Transverse colon (tissue), 4 donors: Measurements from ENCODE around the gene SLC9A4. TPM values are rescaled to one million over a fixed set of nuclear protein-coding genes. Genes with fewer than 3 reads are reported as not detected.

Experiments used
- DNase-seq: peaks from one replicate; pipeline ENCODE4 v3.0.0-alpha.2; 2019
- H3K27ac ChIP-seq, 4 donors: fragments of 200-600 bp; sonication (generic); 2 replicates each; pipeline ENCODE4 v1.5.1; 2016 to 2018; ENCODE audit warnings: inconsistent platforms in 4 of 4
- H3K27me3 ChIP-seq: fragments of 200-600 bp; sonication (generic); 2 replicates; pipeline ENCODE4 v1.5.1; 2017; ENCODE audit warnings: inconsistent platforms
- H3K36me3 ChIP-seq, 4 donors: fragments of 200-600 bp; sonication (generic); 2 replicates each; pipeline ENCODE4 v1.5.1; 2017 to 2019; ENCODE audit warnings: inconsistent platforms in 4 of 4
- H3K4me1 ChIP-seq, 4 donors: fragments of 200-600 bp; sonication (generic); 2 replicates each; pipeline ENCODE4 v1.5.1; 2017 to 2020; ENCODE audit warnings: inconsistent platforms in 4 of 4
- H3K4me3 ChIP-seq, 4 donors: fragments of 200-600 bp; sonication (generic); 1 replicate in 1 of 4; 2 replicates in 3 of 4; pipeline versions ENCODE4 v1.5.1 to v1.6.1; 2017 to 2019; ENCODE audit warnings: inconsistent platforms in 4 of 4
- H3K9me3 ChIP-seq, 2 donors: fragments of 200-600 bp; sonication (generic); 2 replicates each; pipeline ENCODE4 v1.5.1; 2017 to 2019; ENCODE audit warnings: inconsistent platforms in 2 of 2
- CTCF ChIP-seq, 5 experiments: fragments of 200-600 bp in 3 of 5; fragments of 450-650 bp in 2 of 5; sonication (generic) in 3 of 5; IDR thresholded peaks; 1 replicate in 2 of 5; 2 replicates in 3 of 5; pipeline ENCODE4 v1.5.1; 2016 to 2017; ENCODE audit warnings: antibody characterized with exemption in 5 of 5, inconsistent platforms in 3 of 5, mild to moderate bottlenecking in 2 of 5, moderate library complexity in 1 of 5
- EP300 ChIP-seq: sonication (generic); formaldehyde crosslinking; IDR thresholded peaks from one replicate; pipeline ENCODE4 v1.6.1; 2017; ENCODE audit warnings: antibody characterized with exemption, low read depth
- POLR2A ChIP-seq: fragments of 450-650 bp; IDR thresholded peaks from one replicate; pipeline ENCODE4 v1.6.1; 2016; ENCODE audit warnings: antibody characterized with exemption, mild to moderate bottlenecking, moderate library complexity
- POLR2AphosphoS5 ChIP-seq, 3 donors: sonication (generic); formaldehyde crosslinking; IDR thresholded peaks; one replicate each; pipeline ENCODE4 v1.6.1; 2016; ENCODE audit warnings: antibody characterized with exemption in 3 of 3
- WGBS, 2 donors: methylation state at CpG; one replicate each; pipeline ENCODE4 v1.1.5; 2018; ENCODE audit warnings: low coverage in 1 of 2; 5-methylcytosine and 5-hydroxymethylcytosine counted together
- in situ Hi-C, 4 donors: fragments of 200-750 bp; cut with MboI; loops; one replicate each; pipeline versions ENCODE4 v1.15.0 to v1.15.1; 2017; ENCODE audit warnings: low sequenced_read_pairs in 3 of 4, low pct_ligation_motif_present in 1 of 4, low pct_unique_long_range_greater_than_20kb in 1 of 4
- intact Hi-C: fragments of 100-400 bp; cut with DNase I; formaldehyde crosslinking; loops from one replicate; pipeline ENCODE4 v1.15.1; 2023; ENCODE audit warnings: low total_unique reads
- total RNA-seq, 4 donors: library from RNA; depleted of rRNA; stranded (reverse); fragments of >200 nt; gene quantifications; one replicate each; pipeline ENCODE4 v1.1.0, GENCODE V29; 2016

SLC9A4 gene, protein sequence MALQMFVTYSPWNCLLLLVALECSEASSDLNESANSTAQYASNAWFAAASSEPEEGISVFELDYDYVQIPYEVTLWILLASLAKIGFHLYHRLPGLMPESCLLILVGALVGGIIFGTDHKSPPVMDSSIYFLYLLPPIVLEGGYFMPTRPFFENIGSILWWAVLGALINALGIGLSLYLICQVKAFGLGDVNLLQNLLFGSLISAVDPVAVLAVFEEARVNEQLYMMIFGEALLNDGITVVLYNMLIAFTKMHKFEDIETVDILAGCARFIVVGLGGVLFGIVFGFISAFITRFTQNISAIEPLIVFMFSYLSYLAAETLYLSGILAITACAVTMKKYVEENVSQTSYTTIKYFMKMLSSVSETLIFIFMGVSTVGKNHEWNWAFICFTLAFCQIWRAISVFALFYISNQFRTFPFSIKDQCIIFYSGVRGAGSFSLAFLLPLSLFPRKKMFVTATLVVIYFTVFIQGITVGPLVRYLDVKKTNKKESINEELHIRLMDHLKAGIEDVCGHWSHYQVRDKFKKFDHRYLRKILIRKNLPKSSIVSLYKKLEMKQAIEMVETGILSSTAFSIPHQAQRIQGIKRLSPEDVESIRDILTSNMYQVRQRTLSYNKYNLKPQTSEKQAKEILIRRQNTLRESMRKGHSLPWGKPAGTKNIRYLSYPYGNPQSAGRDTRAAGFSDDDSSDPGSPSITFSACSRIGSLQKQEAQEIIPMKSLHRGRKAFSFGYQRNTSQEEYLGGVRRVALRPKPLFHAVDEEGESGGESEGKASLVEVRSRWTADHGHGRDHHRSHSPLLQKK
- total RNA-seq = not detected

DNA sequence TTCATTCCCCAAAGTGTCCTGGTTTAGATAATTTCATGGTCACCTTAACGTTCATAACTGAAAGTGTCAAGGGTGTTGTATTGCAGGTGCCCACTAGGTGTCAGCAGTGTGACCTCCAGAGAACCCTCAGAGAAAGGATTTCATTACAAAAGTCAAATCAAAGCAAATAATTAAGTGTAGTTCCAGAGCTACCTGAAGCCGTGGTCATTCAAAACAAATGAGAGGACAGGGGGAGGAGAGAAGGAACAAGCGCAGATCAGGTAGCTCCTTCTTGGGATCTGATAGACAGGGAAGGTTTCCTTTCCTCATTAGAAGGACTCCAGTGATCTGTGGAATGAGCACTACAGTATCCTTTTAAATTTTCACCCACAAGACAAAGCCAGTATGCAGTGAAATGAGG lies at the start of gene SLC9A4:
Gene SLC9A4 (plus strand): TSS at position 207 of the 400 bp plus-strand sequence. CDS start 534 bp downstream, outside the sequence.
- TF ChIP-seq CTCF (IDR thresholded peaks at IDR 0.05) (peak; percentile 77 to 85 (median 84)), POLR2AphosphoS5 (IDR thresholded peaks at IDR 0.05) (no peak)
- WGBS, 2 donors = 0 to 7% methylated on average over 3 of the region's 3 CpGs

GRCh38 chr2:102423368-102423767 lies 49.7 kb upstream of the SLC9A4 start:
- 79% methylated on average over 2 of the region's 2 CpGs; no CpG with 5 or more reads in 1 of the 2 donors for WGBS, 2 donors
- Histone ChIP-seq H3K9me3 (no peaks in the 10 kb centered on the region), H3K4me1 (no peaks in the 10 kb centered on the region), H3K36me3 (no peaks in the 10 kb centered on the region), H3K27ac (peak overlapping the region in 1 of 4 donors; percentile 13), H3K4me3 (no peak overlapping the region), H3K27me3 (no peaks in the 10 kb centered on the region)
- TF ChIP-seq POLR2AphosphoS5 (IDR thresholded peaks at IDR 0.05) = no peak
- TF ChIP-seq CTCF (IDR thresholded peaks at IDR 0.05) = no peak
- no peak for TF ChIP-seq POLR2A
- no peak for TF ChIP-seq EP300
- no peak for DNase-seq
- intact Hi-C loops = no loop called here
- in situ Hi-C loops = no loop called here

More for the DNA sequence above, at the start of gene SLC9A4:
- in situ Hi-C loops = no loop called here
- intact Hi-C loops = no loop called here
- DNase-seq = peak; percentile 65
- Histone ChIP-seq H3K4me1 (no peaks in the 10 kb centered on the region), H3K9me3 (peaks cover 0 to 5% of the 10 kb centered on the region in 2 donors), H3K36me3 (no peaks in the 10 kb centered on the region), H3K27ac (no peak within 1 kb of the TSS), H3K4me3 (no peak within 1 kb of the TSS), H3K27me3 (no peaks in the 10 kb centered on the region)

DNA sequence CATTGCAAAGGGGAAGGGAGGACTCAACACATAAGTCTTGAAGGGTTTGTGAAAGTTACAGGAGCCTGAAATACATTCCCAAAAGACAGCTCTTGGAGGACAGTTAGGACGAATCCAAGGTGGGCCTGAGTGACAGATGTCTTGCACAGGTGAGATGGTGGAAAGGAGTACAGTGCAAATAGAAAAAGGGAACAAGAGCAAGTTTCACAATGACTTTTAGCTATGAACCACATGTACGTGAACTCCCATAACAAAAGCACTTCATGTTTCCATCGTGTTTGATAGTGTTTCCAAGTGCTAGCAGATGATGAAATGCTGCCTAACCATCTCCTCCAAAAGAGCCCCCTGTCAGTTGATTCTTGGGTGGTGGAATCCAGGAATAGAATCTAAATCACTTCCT lies 48.3 kb upstream of the SLC9A4 start:
- in situ Hi-C loops = loop anchor here in 2 of 4 donors (25.0 kb wide), 2 partner anchors 412 to 537 kb away; no protein-coding TSS in a partner anchor
- TF ChIP-seq POLR2AphosphoS5 (IDR thresholded peaks at IDR 0.05) = no peak
- TF ChIP-seq EP300 = no peak
- no peak for TF ChIP-seq CTCF (IDR thresholded peaks at IDR 0.05)
- TF ChIP-seq POLR2A = no peak
- no peak for DNase-seq
- Histone ChIP-seq H3K27ac (no peak overlapping the region), H3K4me3 (no peak overlapping the region), H3K36me3 (no peaks in the 10 kb centered on the region), H3K4me1 (no peaks in the 10 kb centered on the region), H3K27me3 (no peaks in the 10 kb centered on the region), H3K9me3 (no peaks in the 10 kb centered on the region)
- WGBS, 2 donors = 57 to 67% methylated on average over 3 of the region's 3 CpGs
- intact Hi-C loops = no loop called here

DNA sequence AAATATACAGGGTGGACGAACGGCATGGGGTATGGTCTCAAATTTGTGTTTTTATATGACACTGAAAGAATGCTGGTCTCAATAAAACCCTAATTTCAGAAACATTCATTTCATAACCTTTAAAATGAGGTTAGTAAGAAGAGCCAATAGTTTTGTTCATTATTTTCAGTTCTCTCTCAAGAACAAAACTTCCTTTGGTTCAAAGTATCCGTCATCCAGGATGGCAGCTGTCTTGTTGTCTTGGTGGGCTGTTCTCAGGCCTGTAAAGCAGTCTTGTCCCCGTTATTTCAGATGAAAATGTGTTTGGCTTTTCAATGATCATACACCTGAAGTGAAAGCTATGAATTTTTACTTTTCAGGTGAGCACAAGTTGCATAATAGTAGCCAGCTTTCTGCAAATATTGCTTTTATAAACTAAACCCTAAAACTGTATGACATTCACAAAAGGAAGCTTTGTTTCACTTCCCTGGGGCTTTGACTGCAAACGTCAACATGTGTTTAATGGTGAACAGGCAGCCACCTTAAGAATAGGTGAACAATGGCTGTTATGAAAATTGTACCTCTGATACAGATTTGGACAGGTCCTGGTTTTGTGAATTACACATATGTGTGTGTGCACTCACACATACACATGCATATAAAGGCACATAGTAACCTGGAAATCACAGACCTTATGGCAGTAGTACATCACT lies 47.4 kb upstream of the SLC9A4 start:
- H3K4me3 ChIP-seq = no peak overlapping the region
- TF ChIP-seq POLR2AphosphoS5 (IDR thresholded peaks at IDR 0.05) (no peak), EP300 (no peak), POLR2A (no peak), CTCF (IDR thresholded peaks at IDR 0.05) (no peak)
- H3K27ac ChIP-seq = no peak overlapping the region
- H3K4me1 ChIP-seq = no peaks in the 10 kb centered on the region
- H3K9me3 ChIP-seq = no peaks in the 10 kb centered on the region
- H3K36me3 ChIP-seq = no peaks in the 10 kb centered on the region
- DNase-seq = no peak
- intact Hi-C loops = no loop called here
- in situ Hi-C loops = loop anchor here in 2 of 4 donors (25.0 kb wide), 2 partner anchors 413 to 538 kb away; no protein-coding TSS in a partner anchor
- H3K27me3 ChIP-seq = no peaks in the 10 kb centered on the region
- 50 to 52% methylated on average over 5 of the region's 5 CpGs for WGBS, 2 donors
